ENCODE results near the gene APIP. TPM values are rescaled to one million over a fixed set of nuclear protein-coding genes. Genes with fewer than 3 reads are reported as not detected.

The APIP gene
- total RNA-seq, 1 donor from 2014 or later = 23.4 TPM

DNA sequence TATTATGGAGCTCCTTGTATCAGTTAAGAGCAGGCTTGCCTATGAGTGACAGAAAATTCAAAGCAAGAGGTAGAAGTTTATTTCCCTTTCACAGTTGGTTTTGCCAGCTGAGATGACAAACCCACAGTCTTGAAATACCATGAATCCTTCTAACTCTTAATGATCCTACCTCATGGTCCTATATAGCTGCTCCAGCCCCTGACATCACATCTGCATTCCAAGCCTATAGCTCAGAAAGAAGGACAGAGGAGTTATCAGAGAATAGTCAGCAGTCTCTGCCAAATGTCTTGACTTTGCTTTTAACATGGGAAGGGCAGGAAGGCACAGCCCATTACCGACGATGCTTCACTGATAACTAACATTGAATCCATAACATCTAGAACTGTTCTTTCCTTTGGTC, 76.2 kb downstream of the APIP start:
- no peak for DNase-seq (ENCODE audit: extremely low spot score, unreplicated experiment)
- Mint-ChIP-seq H3K36me3 (peaks cover 8% of the 10 kb centered on the region), H3K4me3 (no peak overlapping the region), H3K4me1 (ENCODE audit: unreplicated experiment) (peaks cover 15% of the 10 kb centered on the region), H3K9me3 (no peaks in the 10 kb centered on the region), H3K27me3 (no peaks in the 10 kb centered on the region), H3K27ac (no peak overlapping the region)
- TF ChIP-seq, protein P1, sequence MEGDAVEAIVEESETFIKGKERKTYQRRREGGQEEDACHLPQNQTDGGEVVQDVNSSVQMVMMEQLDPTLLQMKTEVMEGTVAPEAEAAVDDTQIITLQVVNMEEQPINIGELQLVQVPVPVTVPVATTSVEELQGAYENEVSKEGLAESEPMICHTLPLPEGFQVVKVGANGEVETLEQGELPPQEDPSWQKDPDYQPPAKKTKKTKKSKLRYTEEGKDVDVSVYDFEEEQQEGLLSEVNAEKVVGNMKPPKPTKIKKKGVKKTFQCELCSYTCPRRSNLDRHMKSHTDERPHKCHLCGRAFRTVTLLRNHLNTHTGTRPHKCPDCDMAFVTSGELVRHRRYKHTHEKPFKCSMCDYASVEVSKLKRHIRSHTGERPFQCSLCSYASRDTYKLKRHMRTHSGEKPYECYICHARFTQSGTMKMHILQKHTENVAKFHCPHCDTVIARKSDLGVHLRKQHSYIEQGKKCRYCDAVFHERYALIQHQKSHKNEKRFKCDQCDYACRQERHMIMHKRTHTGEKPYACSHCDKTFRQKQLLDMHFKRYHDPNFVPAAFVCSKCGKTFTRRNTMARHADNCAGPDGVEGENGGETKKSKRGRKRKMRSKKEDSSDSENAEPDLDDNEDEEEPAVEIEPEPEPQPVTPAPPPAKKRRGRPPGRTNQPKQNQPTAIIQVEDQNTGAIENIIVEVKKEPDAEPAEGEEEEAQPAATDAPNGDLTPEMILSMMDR (conservative IDR thresholded peaks at IDR 0.05) = no peak

DNA sequence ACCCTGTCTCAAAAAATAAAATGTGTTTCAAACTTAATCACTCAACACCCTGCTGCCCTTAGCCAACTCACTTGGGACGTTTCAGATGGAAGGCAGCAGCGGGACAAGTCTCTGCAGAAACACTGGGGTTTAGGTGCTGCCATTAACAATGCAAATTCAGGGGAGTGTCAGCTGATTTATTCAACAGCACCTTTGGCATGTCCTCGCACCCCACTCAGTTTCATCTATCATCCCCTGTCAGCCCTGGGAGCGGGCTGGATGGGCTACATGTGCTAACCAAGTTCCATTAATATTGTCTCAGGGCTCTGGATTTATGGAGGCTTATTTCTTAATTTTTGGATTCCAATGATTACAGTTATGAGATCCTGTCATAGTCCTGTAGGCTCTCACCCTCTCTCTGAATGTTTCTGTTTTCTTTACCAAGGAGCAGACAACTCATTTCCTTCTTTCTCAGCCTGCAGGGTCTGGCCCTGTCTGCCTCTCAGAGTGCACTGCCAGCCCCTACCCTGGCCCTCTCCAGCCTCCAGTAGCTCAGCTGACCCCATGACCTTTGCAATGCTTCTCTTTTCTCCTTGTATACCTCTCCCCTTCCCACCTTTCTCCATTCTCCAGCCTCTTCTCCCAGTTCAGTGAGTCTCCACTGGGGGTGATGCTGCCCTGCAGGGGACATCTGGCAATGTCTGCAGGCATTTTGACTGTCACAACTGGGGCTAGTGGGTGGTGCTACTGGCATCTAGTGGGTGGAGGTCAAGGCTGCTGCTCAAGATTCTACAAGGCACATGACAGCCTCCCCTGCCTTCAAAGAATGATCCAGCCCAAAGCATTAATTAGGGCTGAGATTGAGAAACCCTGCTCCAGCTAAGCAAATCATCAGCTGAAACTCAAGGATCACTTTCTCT, 79.0 kb downstream of the APIP start:
- H3K9me3 Mint-ChIP-seq = no peaks in the 10 kb centered on the region
- TF ChIP-seq, protein P1 (conservative IDR thresholded peaks at IDR 0.05) = peak; percentile 13
- H3K27me3 Mint-ChIP-seq = no peaks in the 10 kb centered on the region
- H3K4me1 Mint-ChIP-seq (ENCODE audit: unreplicated experiment) = peaks cover 15% of the 10 kb centered on the region
- H3K4me3 Mint-ChIP-seq = no peak overlapping the region
- H3K27ac Mint-ChIP-seq = no peak overlapping the region
- H3K36me3 Mint-ChIP-seq = peaks cover 8% of the 10 kb centered on the region
- DNase-seq (ENCODE audit: extremely low spot score, unreplicated experiment) = no peak

- peaks cover 8% of the 10 kb centered on the region for H3K36me3 Mint-ChIP-seq
- no peaks in the 10 kb centered on the region for H3K9me3 Mint-ChIP-seq
- H3K27ac Mint-ChIP-seq = no peak overlapping the region
- no peak for DNase-seq (ENCODE audit: extremely low spot score, unreplicated experiment)
- no peak overlapping the region for H3K4me3 Mint-ChIP-seq
- peaks cover 30% of the 10 kb centered on the region for H3K4me1 Mint-ChIP-seq (ENCODE audit: unreplicated experiment)
- TF ChIP-seq, protein P1 (conservative IDR thresholded peaks at IDR 0.05) = no peak
- no peaks in the 10 kb centered on the region for H3K27me3 Mint-ChIP-seq
Observed at GRCh38 chr11:34833602-34834001, 82.6 kb downstream of the APIP start.

Small RNAs within 50 kb of the gene (microRNA-seq; reads per million reads assigned to microRNA genes)
- 17.1 reads per million, percentile 40 among the genes with 10 or more reads in this experiment for gene MIR1343

Other genes with a start within 250 kb of the APIP start
- 40.3 and 46.0 TPM in 2 replicates for gene PDHX, start 239 bp upstream of the APIP start, total RNA-seq (ENCODE audit: low replicate concordance)
- 46.0 and 54.7 TPM in 2 replicates for gene CD44, start 222.8 kb upstream of the APIP start, total RNA-seq (ENCODE audit: low replicate concordance)

All from type B pancreatic cell (in vitro differentiated cells).